A673 (cell line): Measurements from ENCODE around the gene TOPAZ1. TPM values are rescaled to one million over a fixed set of nuclear protein-coding genes. Genes with fewer than 3 reads are reported as not detected.

ENCODE experiments used
- BruUV-seq: library from RNA; stranded (reverse); fragments of 400-500 nt; replicated peaks from 2 replicates; lab custom pipeline; 2021; lab: Mats Ljungman, UMichigan
- CTCF ChIA-PET: fragments of 300-600 bp; sonication (Branson Sonifier 250); formaldehyde crosslinking; loops from one replicate; lab custom pipeline; 2022; ENCODE audit warnings: antibody characterized with exemption; lab: Charles Lee
- POLR2A ChIA-PET: fragments of 300-600 bp; sonication (Branson Sonifier 250); formaldehyde crosslinking; loops from one replicate; lab custom pipeline; 2022; ENCODE audit warnings: antibody characterized with exemption; ENCODE audit not compliant: low non-redundant PET; lab: Charles Lee
- DNase-seq: peaks from one replicate; pipeline ENCODE4 v3.0.0-alpha.2; 2015; ENCODE audit warnings: low spot score
- H3K27ac ChIP-seq: fragments of 200-600 bp; sonication (generic); 2 replicates; pipeline ENCODE4 v1.5.1; 2016; ENCODE audit warnings: mixed run types, low read depth, mild to moderate bottlenecking, mixed read lengths, antibody characterized with exemption, low read length; ENCODE audit not compliant: poor library complexity, severe bottlenecking
- H3K27me3 ChIP-seq: fragments of 200-600 bp; sonication (generic); replicated peaks from 2 replicates; pipeline ENCODE4 v1.6.1; 2017; ENCODE audit warnings: mixed run types, low read depth, mild to moderate bottlenecking, mixed read lengths, antibody characterized with exemption, low read length; ENCODE audit not compliant: insufficient read depth, poor library complexity
- H3K36me3 ChIP-seq: fragments of 200-600 bp; sonication (generic); 2 replicates; pipeline ENCODE4 v1.6.1; 2016; ENCODE audit warnings: mixed run types, mild to moderate bottlenecking, mixed read lengths, antibody characterized with exemption, low read length; ENCODE audit not compliant: insufficient read depth, poor library complexity, severe bottlenecking
- H3K4me1 ChIP-seq: fragments of 200-600 bp; sonication (generic); 2 replicates; pipeline ENCODE4 v1.6.1; 2017; ENCODE audit warnings: mixed run types, mild to moderate bottlenecking, mixed read lengths, antibody characterized with exemption, low read length; ENCODE audit not compliant: insufficient read depth, poor library complexity, severe bottlenecking
- H3K4me3 ChIP-seq: fragments of 200-600 bp; sonication (generic); 2 replicates; pipeline ENCODE4 v1.5.1; 2016; ENCODE audit warnings: low read depth, mixed run types, mild to moderate bottlenecking, mixed read lengths, low read length; ENCODE audit not compliant: poor library complexity, severe bottlenecking
- H3K9me3 ChIP-seq: fragments of 200-600 bp; sonication (generic); 2 replicates; pipeline ENCODE4 v1.6.1; 2016; ENCODE audit warnings: mixed run types, low read depth, mild to moderate bottlenecking, mixed read lengths, antibody characterized with exemption, low read length; ENCODE audit not compliant: poor library complexity, severe bottlenecking
- CTCF ChIP-seq: fragments of 300-800, 200-600 bp; sonication (generic); conservative IDR thresholded peaks from 2 replicates; pipeline ENCODE4 v1.5.1; 2017; ENCODE audit warnings: low read depth, mild to moderate bottlenecking, antibody characterized with exemption, low read length, moderate library complexity, mixed read lengths
- EZH2 ChIP-seq: fragments of 200-600 bp; sonication (generic); IDR thresholded peaks from 2 replicates; pipeline ENCODE4 v1.6.1; 2017; ENCODE audit warnings: borderline replicate concordance, low read depth, mild to moderate bottlenecking, mixed read lengths, antibody characterized with exemption, low read length; ENCODE audit not compliant: poor library complexity, severe bottlenecking
- intact Hi-C: fragments of 100-400 bp; cut with micrococcal nuclease; formaldehyde crosslinking; loops from one replicate; pipeline ENCODE4 v1.10.0; 2022; ENCODE audit not compliant: unreplicated experiment
- total RNA-seq: library from RNA; stranded (reverse); gene quantifications from 2 replicates; pipeline ENCODE4 v1.2.3, GENCODE V29; 2021

TOPAZ1 gene
- total RNA-seq, 1 experiment from 2014 or later: not detected

- Histone ChIP-seq H3K9me3 (no peaks in the 10 kb centered on the region), H3K4me3 (no peak overlapping the region), H3K36me3 (no peaks in the 10 kb centered on the region), H3K27ac (no peak overlapping the region), H3K4me1 (no peaks in the 10 kb centered on the region), H3K27me3 (no peaks in the 10 kb centered on the region)
- intact Hi-C loops: no loop called here
- TF ChIP-seq EZH2 (no peak), CTCF (no peak)
- CTCF ChIA-PET: no interaction called here
- DNase-seq: no peak
- POLR2A ChIA-PET: no interaction called here
- no TSS peak for BruUV-seq
Observed at GRCh38 chr3:44292947-44293346, 51.3 kb downstream of the TOPAZ1 start.

GRCh38 chr3:44297255-44297654 lies 55.6 kb downstream of the TOPAZ1 start:
- Histone ChIP-seq H3K27ac (no peak overlapping the region), H3K4me1 (no peaks in the 10 kb centered on the region), H3K27me3 (no peaks in the 10 kb centered on the region), H3K4me3 (no peak overlapping the region), H3K9me3 (no peaks in the 10 kb centered on the region), H3K36me3 (no peaks in the 10 kb centered on the region)
- no TSS peak for BruUV-seq
- CTCF ChIA-PET: no interaction called here
- DNase-seq: no peak
- no peak for TF ChIP-seq EZH2
- TF ChIP-seq CTCF: no peak
- POLR2A ChIA-PET: interaction anchor here (0.7 kb wide), 1 partner anchor 379 kb away, joined by 3 read pairs; no protein-coding TSS in a partner anchor
- intact Hi-C loops: no loop called here

GRCh38 chr3:44301746-44302145 lies 60.1 kb downstream of the TOPAZ1 start:
- Histone ChIP-seq H3K27ac (no peak overlapping the region), H3K36me3 (no peaks in the 10 kb centered on the region), H3K4me3 (no peak overlapping the region), H3K9me3 (no peaks in the 10 kb centered on the region), H3K27me3 (no peaks in the 10 kb centered on the region), H3K4me1 (no peaks in the 10 kb centered on the region)
- TF ChIP-seq CTCF (no peak), EZH2 (no peak)
- BruUV-seq: no TSS peak
- POLR2A ChIA-PET: no interaction called here
- CTCF ChIA-PET: no interaction called here
- DNase-seq: no peak
- intact Hi-C loops: no loop called here
